ENCODE measurements around the gene ASTN2.

DNA sequence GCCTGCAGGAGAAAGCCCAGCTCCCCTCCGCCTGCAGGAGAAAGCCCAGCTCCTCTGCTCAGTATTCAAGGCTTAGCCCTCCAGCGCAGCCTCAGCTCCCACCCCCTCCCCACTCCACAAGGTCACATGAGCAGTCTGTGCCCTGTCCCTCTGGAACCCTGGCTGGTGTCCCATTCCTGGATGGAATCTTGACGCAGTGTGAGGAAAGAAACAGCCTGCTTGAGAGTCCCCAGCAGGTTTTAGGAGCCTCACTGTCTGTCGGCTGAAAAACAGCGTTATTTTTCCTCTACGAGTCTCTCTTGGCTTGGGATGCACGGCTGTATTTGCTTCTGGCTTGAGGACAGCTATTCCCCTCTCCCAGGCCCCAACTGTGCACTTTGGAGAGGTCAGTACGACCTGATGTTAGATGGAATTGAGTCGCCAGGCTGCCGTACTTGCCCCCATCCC is 937.9 kb downstream of the ASTN2 start:
- TF ChIP-seq, protein P1, sequence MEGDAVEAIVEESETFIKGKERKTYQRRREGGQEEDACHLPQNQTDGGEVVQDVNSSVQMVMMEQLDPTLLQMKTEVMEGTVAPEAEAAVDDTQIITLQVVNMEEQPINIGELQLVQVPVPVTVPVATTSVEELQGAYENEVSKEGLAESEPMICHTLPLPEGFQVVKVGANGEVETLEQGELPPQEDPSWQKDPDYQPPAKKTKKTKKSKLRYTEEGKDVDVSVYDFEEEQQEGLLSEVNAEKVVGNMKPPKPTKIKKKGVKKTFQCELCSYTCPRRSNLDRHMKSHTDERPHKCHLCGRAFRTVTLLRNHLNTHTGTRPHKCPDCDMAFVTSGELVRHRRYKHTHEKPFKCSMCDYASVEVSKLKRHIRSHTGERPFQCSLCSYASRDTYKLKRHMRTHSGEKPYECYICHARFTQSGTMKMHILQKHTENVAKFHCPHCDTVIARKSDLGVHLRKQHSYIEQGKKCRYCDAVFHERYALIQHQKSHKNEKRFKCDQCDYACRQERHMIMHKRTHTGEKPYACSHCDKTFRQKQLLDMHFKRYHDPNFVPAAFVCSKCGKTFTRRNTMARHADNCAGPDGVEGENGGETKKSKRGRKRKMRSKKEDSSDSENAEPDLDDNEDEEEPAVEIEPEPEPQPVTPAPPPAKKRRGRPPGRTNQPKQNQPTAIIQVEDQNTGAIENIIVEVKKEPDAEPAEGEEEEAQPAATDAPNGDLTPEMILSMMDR (IDR thresholded peaks at IDR 0.05): no peak
- no peak for TF ChIP-seq POLR2A (IDR thresholded peaks at IDR 0.05)

Data from thyroid gland (tissue), 4 donors.